ENCODE results near the gene BTBD16.

DNA sequence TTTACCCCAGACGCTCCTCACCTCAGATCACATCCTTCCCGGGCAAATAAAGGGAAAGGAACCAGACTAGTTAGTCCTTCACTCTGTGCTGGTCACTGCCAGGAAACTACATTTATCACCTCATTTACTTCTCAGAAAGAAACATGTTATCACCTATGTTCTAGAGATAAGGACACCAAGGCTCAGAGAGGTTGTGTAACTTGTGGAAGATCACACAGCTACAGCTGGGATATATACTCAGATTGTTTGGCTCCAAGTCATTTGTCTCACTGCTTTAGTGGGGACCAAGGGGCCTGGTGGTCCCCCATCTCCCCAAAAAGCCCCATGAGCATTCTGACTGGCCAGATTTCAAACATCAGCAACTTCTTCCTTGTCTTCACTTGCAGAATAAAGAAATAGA, 17.5 kb upstream of the BTBD16 start:
- TF ChIP-seq CTCF (IDR thresholded peaks at IDR 0.05) (no peak), EP300 (IDR thresholded peaks at IDR 0.05) (no peak)

Data from ovary (tissue), 3 donors.